ENCODE measurements around the gene ANKRD11. TPM values are rescaled to one million over a fixed set of nuclear protein-coding genes. Genes with fewer than 3 reads are reported as not detected.
"Not testable (repeated sequence)": the region's sequence is repeated elsewhere in the genome, so short reads cannot be mapped to it uniquely, and the experiment has no call there.

The ANKRD11 gene
- total and polyA plus RNA-seq, 8 donors: 90.7 to 123 (median 98.4) TPM

GRCh38 chr16:89442588-89442987 lies 47.8 kb downstream of the ANKRD11 start:
- ATAC-seq (peak; percentile 22), DNase-seq (no peak)
- peaks cover 53 to 87% of the 10 kb centered on the region in 2 donors for H3K4me1 ChIP-seq
- no peaks in the 10 kb centered on the region for H3K9me3 ChIP-seq
- no peaks in the 10 kb centered on the region for H3K36me3 ChIP-seq
- no peak for TF ChIP-seq CTCF (IDR thresholded peaks at IDR 0.05)
- intact Hi-C loops (cut with DNase I): no loop called here
- no peak overlapping the region for H3K4me3 ChIP-seq
- H3K27ac ChIP-seq: peak overlapping the region; percentile 20 to 26
- no peaks in the 10 kb centered on the region for H3K27me3 ChIP-seq

- Histone ChIP-seq H3K27me3 (no peaks in the 10 kb centered on the region), H3K4me3 (no peak overlapping the region), H3K9me3 (no peaks in the 10 kb centered on the region), H3K27ac (no peak overlapping the region), H3K36me3 (no peaks in the 10 kb centered on the region), H3K4me1 (peaks cover 35 to 84% of the 10 kb centered on the region in 2 donors)
- no peak for TF ChIP-seq CTCF (IDR thresholded peaks at IDR 0.05)
- intact Hi-C loops (cut with DNase I): no loop called here
- DNase-seq (no peak), ATAC-seq (no peak)
These were observed 50.7 kb downstream of the ANKRD11 start for GRCh38 chr16:89439659-89440058.

- intact Hi-C loops (cut with DNase I): no loop called here
- H3K27me3 ChIP-seq: no peaks in the 10 kb centered on the region
- ATAC-seq: no peak
- H3K9me3 ChIP-seq: no peaks in the 10 kb centered on the region
- H3K27ac ChIP-seq: no peak overlapping the region
- DNase-seq: no peak
- H3K36me3 ChIP-seq: no peaks in the 10 kb centered on the region
- H3K4me3 ChIP-seq: no peak overlapping the region
- H3K4me1 ChIP-seq: peaks cover 18 to 78% of the 10 kb centered on the region in 2 donors
- no peak for TF ChIP-seq CTCF (IDR thresholded peaks at IDR 0.05)
These were observed 52.4 kb downstream of the ANKRD11 start for GRCh38 chr16:89437991-89438390.

GRCh38 chr16:89437251-89437987 lies 52.9 kb downstream of the ANKRD11 start:
- Histone ChIP-seq H3K4me1 (peaks cover 12 to 76% of the 10 kb centered on the region in 2 donors), H3K9me3 (no peaks in the 10 kb centered on the region), H3K27me3 (no peaks in the 10 kb centered on the region), H3K27ac (peak overlapping the region in 1 of 2 donors; percentile 84), H3K4me3 (no peak overlapping the region), H3K36me3 (no peaks in the 10 kb centered on the region)
- ATAC-seq (no peak), DNase-seq (no peak)
- TF ChIP-seq CTCF (IDR thresholded peaks at IDR 0.05): no peak
- intact Hi-C loops (cut with DNase I): no loop called here

GRCh38 chr16:89436366-89436765 lies 54.0 kb downstream of the ANKRD11 start:
- Histone ChIP-seq H3K27me3 (no peaks in the 10 kb centered on the region), H3K4me1 (peaks cover 7 to 73% of the 10 kb centered on the region in 2 donors), H3K36me3 (no peaks in the 10 kb centered on the region), H3K9me3 (no peaks in the 10 kb centered on the region), H3K4me3 (no peak overlapping the region), H3K27ac (peak overlapping the region in 1 of 2 donors; percentile 84)
- TF ChIP-seq CTCF (IDR thresholded peaks at IDR 0.05): no peak
- ATAC-seq (no peak), DNase-seq (no peak)
- intact Hi-C loops (cut with DNase I): no loop called here

- H3K4me3 ChIP-seq; H3K36me3 ChIP-seq; H3K9me3 ChIP-seq; ATAC-seq; intact Hi-C loops (cut with DNase I); DNase-seq; H3K27me3 ChIP-seq: not testable (repeated sequence)
- Histone ChIP-seq H3K4me1 (peaks cover 13 to 70% of the 10 kb centered on the region in 2 donors), H3K27ac (peak overlapping the region in 1 of 2 donors; percentile 84)
These were observed 55.3 kb downstream of the ANKRD11 start for GRCh38 chr16:89435059-89435458.

Measured in left lung (tissue), 10 donors.